DMS114 treated with DMSO at 0.1 percent for 48 hours (cell line): ENCODE results near the gene SLC37A3.
"Not testable (repeated sequence)": the region's sequence is repeated elsewhere in the genome, so short reads cannot be mapped to it uniquely, and the experiment has no call there.

Experiments used
- DNase-seq: peaks from one replicate; lab custom pipeline; 2025; ENCODE audit not compliant: unreplicated experiment; lab: John Stamatoyannopoulos, UW

The SLC37A3 gene

GRCh38 chr7:140349144-140349771, 49.1 kb downstream of the SLC37A3 start:
- DNase-seq: no peak

- no peak for DNase-seq
Observed at GRCh38 chr7:140348161-140348849, 50.0 kb downstream of the SLC37A3 start.

- DNase-seq: no peak
Observed at GRCh38 chr7:140347218-140347617, 51.1 kb downstream of the SLC37A3 start.

- DNase-seq: no peak
Observed at GRCh38 chr7:140345426-140345825, 52.9 kb downstream of the SLC37A3 start.

GRCh38 chr7:140342727-140343514, 55.4 kb downstream of the SLC37A3 start:
- DNase-seq: no peak

GRCh38 chr7:140338959-140339358, 59.4 kb downstream of the SLC37A3 start:
- DNase-seq: not testable (repeated sequence)

GRCh38 chr7:140334341-140335057, 63.8 kb downstream of the SLC37A3 start:
- DNase-seq: no peak

GRCh38 chr7:140333686-140334085, 64.6 kb downstream of the SLC37A3 start:
- no peak for DNase-seq

- DNase-seq: no peak
Observed at GRCh38 chr7:140333223-140333622, 65.1 kb downstream of the SLC37A3 start.

- DNase-seq: no peak
Observed at GRCh38 chr7:140330595-140330994, 67.7 kb downstream of the SLC37A3 start.

GRCh38 chr7:140330128-140330527, 68.2 kb downstream of the SLC37A3 start:
- no peak for DNase-seq

- no peak for DNase-seq
Observed at GRCh38 chr7:140327261-140327661, 71.1 kb downstream of the SLC37A3 start.

- DNase-seq: peak; percentile 60
Observed at GRCh38 chr7:140326116-140326928, 72.0 kb downstream of the SLC37A3 start.

- DNase-seq: no peak
Observed at GRCh38 chr7:140325600-140325999, 72.7 kb downstream of the SLC37A3 start.

- DNase-seq: no peak
Observed at GRCh38 chr7:140324714-140325113, 73.6 kb downstream of the SLC37A3 start.

- DNase-seq: no peak
Observed at GRCh38 chr7:140322759-140323158, 75.6 kb downstream of the SLC37A3 start.

GRCh38 chr7:140320078-140320477, 78.3 kb downstream of the SLC37A3 start:
- not testable (repeated sequence) for DNase-seq

GRCh38 chr7:140317999-140318398, 80.3 kb downstream of the SLC37A3 start:
- DNase-seq: no peak

GRCh38 chr7:140317597-140317996, 80.7 kb downstream of the SLC37A3 start:
- no peak for DNase-seq

GRCh38 chr7:140316165-140316661, 82.1 kb downstream of the SLC37A3 start:
- DNase-seq: no peak
